Left lobe of liver (tissue), 2 donors: ENCODE data around the gene PER2. TPM values are rescaled to one million over a fixed set of nuclear protein-coding genes. Genes with fewer than 3 reads are reported as not detected.
"Not testable (repeated sequence)": the region's sequence is repeated elsewhere in the genome, so short reads cannot be mapped to it uniquely, and the experiment has no call there.

ENCODE experiments used
- ATAC-seq: fragments of 200-7000 bp; cut with Tn5 transposase; one replicate; pipeline ENCODE4 v1.9.1; 2020; ENCODE audit warnings: mild to moderate bottlenecking, moderate library complexity
- DNase-seq: peaks from one replicate; pipeline ENCODE4 v3.0.0-alpha.2; 2020; ENCODE audit warnings: low spot score
- total RNA-seq: library from RNA; stranded (reverse); gene quantifications from one replicate; pipeline ENCODE4 v1.2.1, GENCODE V29; 2021
- donor health status: DM: no; HTN: no; CAD: no; lungs with moderate emphysema.
- donor health status: DM: no; HTN: yes; CAD: no.

Gene PER2, protein sequence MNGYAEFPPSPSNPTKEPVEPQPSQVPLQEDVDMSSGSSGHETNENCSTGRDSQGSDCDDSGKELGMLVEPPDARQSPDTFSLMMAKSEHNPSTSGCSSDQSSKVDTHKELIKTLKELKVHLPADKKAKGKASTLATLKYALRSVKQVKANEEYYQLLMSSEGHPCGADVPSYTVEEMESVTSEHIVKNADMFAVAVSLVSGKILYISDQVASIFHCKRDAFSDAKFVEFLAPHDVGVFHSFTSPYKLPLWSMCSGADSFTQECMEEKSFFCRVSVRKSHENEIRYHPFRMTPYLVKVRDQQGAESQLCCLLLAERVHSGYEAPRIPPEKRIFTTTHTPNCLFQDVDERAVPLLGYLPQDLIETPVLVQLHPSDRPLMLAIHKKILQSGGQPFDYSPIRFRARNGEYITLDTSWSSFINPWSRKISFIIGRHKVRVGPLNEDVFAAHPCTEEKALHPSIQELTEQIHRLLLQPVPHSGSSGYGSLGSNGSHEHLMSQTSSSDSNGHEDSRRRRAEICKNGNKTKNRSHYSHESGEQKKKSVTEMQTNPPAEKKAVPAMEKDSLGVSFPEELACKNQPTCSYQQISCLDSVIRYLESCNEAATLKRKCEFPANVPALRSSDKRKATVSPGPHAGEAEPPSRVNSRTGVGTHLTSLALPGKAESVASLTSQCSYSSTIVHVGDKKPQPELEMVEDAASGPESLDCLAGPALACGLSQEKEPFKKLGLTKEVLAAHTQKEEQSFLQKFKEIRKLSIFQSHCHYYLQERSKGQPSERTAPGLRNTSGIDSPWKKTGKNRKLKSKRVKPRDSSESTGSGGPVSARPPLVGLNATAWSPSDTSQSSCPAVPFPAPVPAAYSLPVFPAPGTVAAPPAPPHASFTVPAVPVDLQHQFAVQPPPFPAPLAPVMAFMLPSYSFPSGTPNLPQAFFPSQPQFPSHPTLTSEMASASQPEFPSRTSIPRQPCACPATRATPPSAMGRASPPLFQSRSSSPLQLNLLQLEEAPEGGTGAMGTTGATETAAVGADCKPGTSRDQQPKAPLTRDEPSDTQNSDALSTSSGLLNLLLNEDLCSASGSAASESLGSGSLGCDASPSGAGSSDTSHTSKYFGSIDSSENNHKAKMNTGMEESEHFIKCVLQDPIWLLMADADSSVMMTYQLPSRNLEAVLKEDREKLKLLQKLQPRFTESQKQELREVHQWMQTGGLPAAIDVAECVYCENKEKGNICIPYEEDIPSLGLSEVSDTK (N-terminal part only)
- 8.0 TPM for total RNA-seq

DNA sequence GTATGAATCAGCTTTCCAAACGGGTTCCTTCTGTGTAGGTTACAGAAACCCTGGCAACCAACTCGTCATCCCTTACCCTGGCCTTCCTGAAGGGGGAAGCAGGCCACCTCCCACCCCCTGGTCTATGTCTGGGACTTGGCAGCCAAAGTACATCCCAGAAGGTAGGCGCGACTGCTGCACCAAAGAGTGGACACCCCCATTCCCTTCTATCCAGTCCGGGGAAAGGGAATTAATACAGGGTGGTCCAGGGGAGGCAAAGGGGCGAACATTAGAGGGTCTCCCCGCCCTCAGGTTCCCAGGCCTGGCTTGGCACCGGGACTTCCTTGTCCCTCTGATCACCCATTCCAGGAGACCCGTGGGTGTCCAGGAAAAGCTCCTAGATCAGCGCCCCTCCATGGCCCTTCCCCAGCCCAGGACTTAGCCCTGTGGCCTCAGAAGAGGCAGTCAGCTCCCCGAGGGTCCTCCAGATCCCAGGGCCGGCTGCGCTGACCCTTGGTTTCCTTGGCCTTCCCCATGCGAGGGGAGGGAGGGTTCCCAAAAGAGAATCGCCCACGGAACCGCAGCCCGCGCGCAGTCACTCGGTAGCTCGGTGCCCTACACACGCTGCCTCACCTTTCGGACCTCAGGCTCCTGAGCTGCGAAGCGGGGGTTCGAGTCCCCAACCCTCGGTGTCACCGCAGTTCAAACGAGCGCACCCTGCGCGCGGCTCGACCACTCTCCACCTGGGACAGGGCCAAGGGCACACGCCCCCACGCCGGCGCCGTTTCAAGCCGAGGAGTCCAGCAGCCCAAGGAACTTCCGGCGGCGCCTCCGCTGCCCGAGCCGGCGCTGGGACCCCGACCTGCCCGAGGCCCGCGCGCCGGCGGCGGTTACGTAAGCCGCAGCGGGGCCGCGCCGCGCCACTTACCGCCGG is at the start of gene PER2:
Gene PER2, minus strand, starts transcription at position 874 of the 913 bp plus-strand sequence. CDS start 10,674 bp downstream, outside the sequence.
- ATAC-seq (peak; percentile 2), DNase-seq (peak; percentile 66)

DNA sequence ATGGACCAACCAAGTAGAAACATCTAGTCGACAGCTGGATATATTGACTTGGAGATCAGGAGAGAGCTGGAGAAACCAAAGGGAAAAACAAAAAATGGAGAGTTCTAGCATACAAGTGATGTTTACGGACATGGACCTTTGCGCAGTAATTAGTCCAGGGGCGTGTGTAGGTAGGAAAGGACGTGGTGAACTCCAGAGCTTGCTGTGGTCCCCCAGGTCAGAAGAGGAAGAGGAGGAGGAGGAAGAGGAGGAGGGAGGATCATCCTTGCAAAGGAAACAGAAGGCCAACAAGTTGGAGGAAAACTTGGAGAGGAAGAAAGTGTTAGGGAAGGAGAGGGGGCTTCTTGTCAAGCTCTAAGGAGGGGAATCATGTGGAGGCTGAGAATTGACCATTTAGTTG is 49.4 kb upstream of the PER2 start:
- ATAC-seq (no peak), DNase-seq (no peak)

DNA sequence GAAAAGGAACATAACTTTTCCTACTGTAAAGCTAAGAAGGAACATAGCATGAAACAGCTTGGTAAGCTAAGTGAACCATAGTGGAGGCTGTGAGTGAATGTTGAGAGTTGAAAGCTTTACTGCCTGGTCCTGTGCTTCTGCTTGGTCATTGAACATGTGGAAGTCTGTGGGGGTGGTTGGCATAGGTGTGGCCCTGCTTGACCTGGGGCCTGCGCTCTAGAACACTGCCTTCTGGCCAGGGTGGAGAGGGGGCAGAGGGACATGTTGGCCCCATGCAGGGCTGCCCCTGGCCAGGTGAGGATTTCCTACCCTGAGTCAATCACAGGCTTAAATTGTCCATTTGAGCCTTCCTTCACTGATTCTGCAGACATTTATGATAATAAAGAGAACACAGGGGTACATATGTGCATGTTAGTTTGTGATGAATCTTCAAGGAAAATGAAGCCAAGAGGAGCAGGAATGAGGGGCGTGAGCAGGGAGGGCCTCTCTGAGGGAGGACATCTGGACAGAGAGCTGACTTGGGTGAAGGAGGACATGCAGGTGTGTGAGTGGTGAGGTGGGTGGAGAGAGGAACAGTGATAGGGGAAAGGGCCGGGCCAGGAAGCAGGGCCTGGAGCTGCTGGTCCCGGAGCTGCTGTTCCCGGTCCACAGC is 48.5 kb upstream of the PER2 start:
- no peak for ATAC-seq
- DNase-seq = no peak

DNA sequence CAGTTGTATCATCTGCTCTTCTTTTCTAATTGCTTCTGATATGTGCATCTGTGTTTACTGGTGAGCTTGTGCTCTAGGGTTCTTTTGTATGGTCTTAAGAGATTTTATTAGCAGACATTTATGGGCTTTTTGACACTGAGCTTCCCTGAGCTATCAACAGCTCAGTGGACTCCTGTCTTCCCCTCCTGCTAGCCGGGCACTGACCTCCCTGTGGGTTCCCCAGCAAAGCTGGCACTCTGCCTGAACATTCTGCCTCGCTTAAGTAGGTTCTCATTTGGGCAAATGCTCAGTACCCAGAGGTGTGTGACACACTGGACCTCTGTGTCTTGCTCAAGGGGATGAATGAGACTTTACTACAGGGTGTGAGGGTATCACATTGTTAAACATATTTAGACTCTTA is 47.7 kb upstream of the PER2 start:
- DNase-seq (no peak), ATAC-seq (peak; percentile 58)

DNA sequence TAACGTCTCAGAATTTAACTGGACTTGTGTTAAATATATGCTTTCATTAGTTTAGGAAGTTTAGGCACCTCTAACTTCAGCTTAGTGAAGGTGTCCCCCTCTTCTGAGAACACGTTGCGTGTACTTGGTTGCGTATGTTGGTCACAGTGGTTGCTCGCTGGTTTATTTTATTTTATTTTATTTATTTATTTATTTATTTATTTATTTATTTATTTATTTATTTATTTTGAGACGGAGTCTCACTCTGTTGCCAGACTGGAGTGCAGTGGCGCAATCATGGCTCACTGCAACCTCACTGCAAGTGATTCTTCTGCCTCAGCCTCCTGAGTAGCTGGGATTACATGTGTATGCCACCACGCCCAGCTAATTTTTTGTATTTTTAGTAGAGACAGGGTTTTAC is 47.2 kb upstream of the PER2 start:
- not testable (repeated sequence) for ATAC-seq, DNase-seq

DNA sequence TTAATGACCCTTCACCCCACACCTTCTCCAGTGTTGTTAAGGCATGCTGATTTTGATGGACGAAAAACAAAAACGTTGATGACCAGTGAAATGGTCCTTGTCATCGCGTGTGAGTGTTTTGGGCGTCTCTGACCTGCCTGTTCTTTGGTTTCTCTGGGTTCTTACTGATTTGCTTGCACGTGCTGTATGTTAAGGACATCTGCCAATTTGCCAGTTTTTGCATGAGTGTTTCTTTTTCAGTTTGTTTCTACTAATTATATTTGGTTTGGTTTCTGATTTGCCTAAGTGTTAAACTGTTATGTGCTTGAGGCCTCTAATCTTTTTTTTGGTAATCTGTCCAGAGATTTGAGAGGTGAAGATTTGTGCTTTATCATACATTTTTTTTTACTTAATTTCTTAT is 46.5 kb upstream of the PER2 start:
- ATAC-seq = no peak
- no peak for DNase-seq

DNA sequence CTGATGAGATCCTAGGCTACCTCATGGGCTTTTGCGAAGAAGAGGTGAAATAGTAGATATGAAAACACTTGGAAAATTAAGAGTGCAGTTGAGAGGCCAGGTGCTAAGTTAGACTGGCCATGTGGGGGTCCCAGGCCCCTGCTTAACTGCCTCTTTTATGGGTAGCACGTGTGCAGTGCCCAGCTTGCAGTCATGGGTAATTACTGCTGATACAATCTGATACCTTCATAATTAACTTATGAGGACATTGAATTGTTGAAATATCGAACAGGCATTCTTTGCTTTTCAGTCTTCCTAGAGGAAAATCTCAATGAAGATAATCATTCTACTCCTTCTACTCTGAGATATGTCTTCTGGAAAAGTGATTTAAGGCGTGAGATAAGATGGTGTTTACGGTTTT is 43.5 kb upstream of the PER2 start:
- DNase-seq (no peak), ATAC-seq (no peak)

DNA sequence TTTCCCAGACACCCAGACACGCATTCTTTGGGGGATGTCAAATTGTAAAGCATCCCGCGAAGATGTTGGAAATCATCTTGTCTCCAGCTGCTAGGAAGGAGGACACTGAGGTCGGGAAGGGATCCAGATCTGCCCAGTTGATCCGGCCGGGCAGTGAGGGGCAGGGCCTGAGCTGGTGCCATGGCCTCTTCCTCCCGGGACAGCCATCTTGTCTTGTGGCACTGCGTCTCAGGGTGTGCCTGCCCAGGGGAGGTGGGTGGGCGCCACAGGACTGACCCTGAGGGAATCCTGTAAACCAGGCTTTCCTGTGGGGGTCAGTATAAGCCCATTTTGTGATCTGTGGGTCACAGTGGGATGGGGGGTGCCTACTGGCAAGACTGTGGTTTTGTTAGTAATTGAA is 42.0 kb upstream of the PER2 start:
- no peak for DNase-seq
- ATAC-seq = no peak

DNA sequence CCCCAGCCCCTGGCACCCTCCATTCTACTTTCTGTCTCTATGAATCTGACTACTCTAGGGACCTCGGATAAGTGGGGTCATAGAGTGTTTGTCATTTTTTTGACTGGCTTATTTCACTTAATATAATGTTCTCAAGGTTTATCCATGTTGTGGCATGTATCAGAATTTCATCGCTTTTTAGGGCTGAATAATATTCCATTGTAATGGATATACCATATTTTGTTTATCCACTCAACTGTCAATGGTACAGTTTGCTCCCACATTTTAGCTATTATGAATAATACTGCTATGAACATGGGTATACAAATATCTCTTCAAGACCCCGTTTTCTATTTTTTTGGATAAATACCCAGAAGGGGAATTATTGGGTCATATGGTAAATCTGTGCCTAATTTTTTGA is 39.3 kb upstream of the PER2 start:
- no peak for DNase-seq
- no peak for ATAC-seq

DNA sequence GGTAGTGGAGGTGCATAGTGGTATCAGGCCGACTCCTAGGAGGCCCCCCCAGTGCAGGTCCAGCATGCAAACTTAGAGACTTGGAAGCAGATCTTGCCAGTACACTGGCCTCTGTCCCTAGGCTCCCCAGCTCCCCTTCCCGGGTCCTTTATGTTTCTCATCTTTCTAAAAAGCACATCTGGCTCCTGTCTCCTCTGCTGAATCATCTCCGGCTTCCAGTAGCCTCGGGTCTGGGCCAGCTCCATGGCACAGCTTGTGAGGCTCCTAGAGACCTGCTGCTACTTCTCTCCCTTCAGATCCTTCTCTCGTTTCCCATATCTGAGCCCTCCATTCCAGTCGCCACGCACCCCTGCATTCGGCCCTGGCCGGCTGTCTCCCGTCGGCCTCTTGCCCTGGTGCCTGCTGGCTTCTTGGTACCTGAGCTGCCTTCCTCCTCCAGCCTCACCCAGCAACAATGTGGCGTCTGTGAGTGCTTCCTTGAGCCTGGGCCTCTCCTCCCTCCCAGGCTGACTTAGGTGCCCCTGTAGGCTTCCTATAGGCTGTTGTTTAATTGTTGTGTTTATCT is 38.5 kb upstream of the PER2 start:
- no peak for ATAC-seq
- no peak for DNase-seq

DNA sequence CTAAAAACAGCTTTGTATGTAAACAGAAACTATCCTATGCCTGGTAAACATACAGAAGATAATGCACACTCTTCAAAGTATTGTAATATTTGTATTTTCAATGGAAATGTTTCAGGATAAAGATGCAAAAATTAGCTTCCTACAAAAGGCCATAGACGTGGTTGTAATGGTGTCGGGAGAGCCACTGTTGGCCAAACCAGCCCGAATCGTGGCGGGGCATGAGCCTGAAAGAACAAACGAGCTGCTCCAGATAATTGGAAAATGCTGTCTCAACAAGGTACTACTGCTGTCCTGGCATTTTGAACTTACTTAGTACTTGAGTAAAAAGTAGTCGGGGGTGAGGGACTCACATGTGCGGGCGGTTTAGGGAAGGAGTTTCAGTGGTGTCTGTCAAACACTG is 37.3 kb upstream of the PER2 start:
- no peak for DNase-seq
- ATAC-seq = no peak

DNA sequence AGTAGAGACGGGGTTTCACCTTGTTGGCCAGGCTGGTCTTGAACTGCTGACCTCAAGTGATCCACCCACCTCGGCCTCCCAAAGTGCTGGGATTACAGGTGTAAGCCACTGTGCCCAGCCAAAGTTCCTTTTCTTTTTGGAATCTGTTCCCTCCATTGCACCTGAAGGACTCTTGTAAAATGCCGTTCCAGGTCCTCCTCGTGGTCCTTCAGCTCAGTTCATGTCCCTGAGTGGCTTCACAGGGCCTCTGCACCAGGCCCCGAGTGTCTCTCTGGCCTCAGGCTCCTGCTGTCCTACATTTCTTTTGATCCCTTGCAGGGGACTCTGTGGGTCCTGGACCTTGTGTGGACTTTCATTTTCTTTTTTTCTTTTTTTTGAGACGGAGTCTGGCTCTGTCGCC is 35.8 kb upstream of the PER2 start:
- ATAC-seq, DNase-seq: not testable (repeated sequence)

DNA sequence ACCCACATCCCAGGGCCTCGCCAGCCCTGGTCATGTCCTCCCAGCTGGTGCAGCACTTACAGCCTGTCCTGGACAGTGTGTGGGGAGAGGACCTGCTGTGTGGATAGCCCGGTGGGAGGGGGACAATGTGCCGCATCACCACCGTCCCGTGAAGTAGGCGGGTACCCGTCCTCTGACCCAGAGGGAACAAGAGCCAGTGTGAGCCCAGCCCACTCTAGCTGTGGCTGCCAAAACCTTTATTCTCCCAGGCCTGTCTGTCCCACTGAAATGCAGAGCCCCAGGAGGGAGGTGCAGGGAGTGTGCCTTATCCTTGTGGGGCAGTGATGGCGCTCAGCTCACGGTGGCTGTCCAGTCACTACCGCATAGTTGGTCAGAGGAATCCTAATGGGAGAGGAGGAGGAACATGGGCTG is 33.6 kb upstream of the PER2 start:
- no peak for DNase-seq

DNA sequence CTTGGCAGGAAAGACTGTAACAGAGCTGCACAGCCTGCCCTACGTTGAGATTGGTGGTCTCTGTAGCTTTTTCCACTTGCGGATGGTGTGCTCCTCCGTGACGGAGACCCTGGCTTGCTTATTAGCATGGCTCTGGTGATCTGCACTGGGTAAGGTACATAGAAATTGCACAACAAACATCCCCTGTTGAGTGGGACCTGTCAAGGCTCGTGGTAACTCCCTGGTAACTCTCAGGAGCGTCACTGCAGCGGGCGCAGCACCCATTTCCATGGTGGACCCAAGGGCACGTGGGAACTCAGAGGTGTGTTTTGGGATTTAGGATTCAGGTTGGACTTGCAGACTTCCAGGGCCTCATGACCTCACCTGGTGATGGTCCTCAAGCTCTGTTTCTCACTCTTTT is 33.1 kb upstream of the PER2 start:
- DNase-seq = no peak

More for the DNA sequence above, 33.6 kb upstream of the PER2 start:
- ATAC-seq = no peak

DNA sequence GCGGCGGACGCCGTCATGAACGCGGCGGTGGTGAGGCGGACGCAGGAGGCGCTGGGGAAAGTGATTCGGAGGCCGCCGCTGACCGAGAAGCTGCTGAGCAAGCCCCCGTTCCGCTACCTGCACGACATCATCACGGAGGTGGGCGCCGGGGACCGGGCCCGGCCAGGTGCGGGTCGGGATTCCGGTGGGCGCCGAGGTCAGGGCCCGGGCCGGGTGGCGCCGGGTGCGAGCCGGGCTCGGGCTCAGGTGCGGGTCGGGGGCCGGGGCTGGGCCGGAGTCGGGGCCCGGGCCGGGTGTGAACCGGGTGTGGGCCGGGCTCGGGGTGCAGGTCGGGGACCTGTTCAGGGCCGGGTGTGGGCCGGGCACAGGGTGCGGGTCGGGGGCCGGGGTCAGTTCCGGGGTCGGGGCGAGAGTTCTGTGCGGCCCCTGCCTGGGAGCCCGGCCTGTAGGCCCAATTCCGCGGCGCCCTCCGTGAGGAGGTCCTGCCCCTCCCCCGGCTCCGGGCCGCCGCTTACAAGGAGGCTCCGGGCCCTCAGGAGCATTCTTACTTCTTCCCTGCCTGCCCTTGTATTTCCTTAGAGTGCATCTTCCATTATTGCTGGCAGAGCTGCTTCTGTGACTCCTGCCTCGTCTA is 32.4 kb upstream of the PER2 start:
- peak; percentile 55 for DNase-seq
- peak; percentile 2 for ATAC-seq

More for the DNA sequence above, 33.1 kb upstream of the PER2 start:
- no peak for ATAC-seq

DNA sequence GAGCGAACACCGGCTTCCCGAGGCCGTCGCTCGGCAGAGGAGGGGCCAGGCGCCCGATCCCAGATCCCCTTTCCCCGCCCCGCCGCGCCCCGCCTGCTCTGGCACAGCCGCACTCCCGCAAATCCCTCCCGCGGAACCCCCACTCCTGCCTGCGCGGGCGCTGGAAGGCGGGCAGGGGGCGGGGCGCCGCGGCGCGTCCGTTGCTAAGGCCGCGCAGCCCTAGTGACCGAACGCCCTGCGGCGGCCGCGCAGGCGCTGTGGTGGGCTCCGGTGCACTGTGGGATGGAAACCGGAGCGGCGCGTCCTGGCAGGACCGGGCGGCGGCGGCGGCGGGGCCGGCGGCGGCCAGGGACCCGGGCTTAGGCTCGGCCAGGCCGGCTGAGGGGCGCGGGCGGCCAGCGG is 31.8 kb upstream of the PER2 start, which contains the start of gene TRAF3IP1:
Gene TRAF3IP1, plus strand, starts transcription at position 273 of the 402 bp plus-strand sequence. CDS start 145 bp downstream, outside the sequence.
- ATAC-seq = peak; percentile 98

DNA sequence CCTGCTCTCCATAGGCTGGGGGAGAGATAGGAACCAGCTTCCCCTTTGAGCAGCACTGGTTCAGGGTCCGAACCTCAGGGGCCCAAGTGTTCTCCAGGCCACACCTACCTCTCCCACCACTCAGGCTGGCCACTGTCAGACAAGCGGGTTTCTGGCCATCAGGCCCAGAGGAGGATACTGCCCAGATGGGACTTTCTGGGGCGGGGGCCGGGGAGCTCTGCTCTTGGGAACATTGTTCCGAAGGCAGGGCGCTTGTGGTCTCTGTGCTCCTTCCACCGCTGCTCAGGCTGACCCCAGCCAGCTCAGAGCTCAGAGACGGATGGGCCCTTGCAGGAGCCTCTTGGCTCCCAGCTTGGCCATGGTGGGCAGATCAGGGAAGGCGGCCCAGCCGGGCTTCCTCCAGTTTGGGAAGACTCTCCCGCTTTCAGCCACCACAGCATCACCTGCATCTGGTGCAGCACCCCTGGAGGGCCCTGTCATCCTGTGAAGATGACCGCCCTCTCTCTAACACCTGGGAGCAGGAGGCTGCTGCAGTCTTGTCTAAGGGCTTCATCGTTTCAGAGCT is 26.7 kb upstream of the PER2 start:
- ATAC-seq (no peak), DNase-seq (no peak)

More for the DNA sequence above, 31.8 kb upstream of the PER2 start, which contains the start of gene TRAF3IP1:
- peak; percentile 98 for DNase-seq

DNA sequence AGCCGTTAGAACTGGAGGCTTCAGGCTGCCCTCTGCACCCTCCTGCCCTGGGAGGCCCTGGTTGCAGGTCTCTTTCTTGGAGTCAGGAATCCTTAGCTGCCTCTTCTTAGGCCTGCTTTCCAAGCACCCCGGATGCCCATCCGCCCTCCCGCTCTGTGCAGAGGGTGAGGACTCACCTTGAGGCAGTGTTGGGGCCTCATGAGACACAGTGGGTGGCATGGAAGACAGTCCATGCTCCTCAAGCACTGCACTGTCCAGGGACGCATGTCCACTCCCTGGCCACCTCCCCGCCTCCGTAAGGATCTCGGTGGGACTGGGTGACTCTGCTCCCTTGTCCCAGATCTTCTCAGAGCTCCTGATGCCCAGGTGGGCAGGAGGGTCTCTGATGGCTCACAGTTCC is 26.2 kb upstream of the PER2 start:
- DNase-seq = no peak
- ATAC-seq = peak; percentile 22
